Immature natural killer cell (primary cell): ENCODE data around the gene C8B. TPM values are rescaled to one million over a fixed set of nuclear protein-coding genes. Genes with fewer than 3 reads are reported as not detected.

Source experiments
- DNase-seq, 3 donors: peaks; one replicate each; pipeline ENCODE4 v3.0.0; 2022; ENCODE audit warnings: mixed read lengths in 1 of 3
- H3K27ac Mint-ChIP-seq, 6 donors: one replicate each; pipeline ENCODE4 v1.8.0; 2020; ENCODE audit warnings: mixed read lengths in 6 of 6, mild to moderate bottlenecking in 5 of 6, inconsistent platforms in 4 of 6, moderate library complexity in 3 of 6
- H3K27me3 Mint-ChIP-seq, 3 donors: one replicate each; pipeline ENCODE4 v1.8.0; 2020 to 2021; ENCODE audit warnings: low read depth in 3 of 3, mild to moderate bottlenecking in 3 of 3, mixed read lengths in 3 of 3, moderate library complexity in 3 of 3, inconsistent platforms in 1 of 3
- H3K36me3 Mint-ChIP-seq, 3 donors: one replicate each; pipeline ENCODE4 v1.8.0; 2020; ENCODE audit warnings: mixed read lengths in 3 of 3, inconsistent platforms in 2 of 3, mild to moderate bottlenecking in 2 of 3
- H3K4me1 Mint-ChIP-seq, 2 donors: one replicate each; pipeline ENCODE4 v1.8.0; 2020; ENCODE audit warnings: inconsistent platforms in 2 of 2, mild to moderate bottlenecking in 2 of 2, mixed read lengths in 2 of 2, moderate library complexity in 1 of 2
- H3K4me3 Mint-ChIP-seq, 5 donors: one replicate each; pipeline ENCODE4 v1.8.0; 2020; ENCODE audit warnings: mild to moderate bottlenecking in 5 of 5, mixed read lengths in 5 of 5, inconsistent platforms in 3 of 5, moderate library complexity in 3 of 5
- H3K9me3 Mint-ChIP-seq, 6 donors: one replicate each; pipeline ENCODE4 v1.8.0; 2020; ENCODE audit warnings: mild to moderate bottlenecking in 6 of 6, mixed read lengths in 6 of 6, inconsistent platforms in 4 of 6, moderate library complexity in 3 of 6
- polyA plus RNA-seq, 3 donors: library from polyadenylated mRNA; unstranded; fragments of 300-500 nt; fragmentation: Illumina TruSeq; gene quantifications; one replicate each; pipeline ENCODE4 v1.2.3, GENCODE V29; 2021

C8B gene
- polyA plus RNA-seq, 3 donors from 2014 or later = not detected

DNA sequence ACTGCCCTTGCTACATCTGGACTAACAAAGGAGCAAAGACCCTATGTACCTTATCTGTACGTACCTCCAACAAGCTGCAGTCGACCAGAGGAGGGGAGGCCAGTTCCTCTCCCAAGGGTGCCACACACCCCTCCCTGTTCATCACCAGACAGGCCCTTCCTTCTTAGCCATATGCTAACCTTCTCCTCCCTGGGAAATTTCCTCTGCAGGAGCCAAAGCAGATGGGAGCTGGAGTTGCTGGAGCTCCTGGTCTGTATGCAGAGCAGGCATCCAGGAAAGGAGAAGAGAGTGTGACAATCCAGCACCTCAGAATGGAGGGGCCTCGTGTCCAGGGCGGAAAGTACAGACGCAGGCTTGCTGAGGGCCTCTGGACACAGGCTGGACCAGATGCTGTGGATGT is 48.5 kb downstream of the C8B start:
- Mint-ChIP-seq H3K4me3 (no peak overlapping the region), H3K27ac (no peak overlapping the region), H3K36me3 (peaks cover 0 to 3% (median 0%) of the 10 kb centered on the region in 3 donors), H3K27me3 (peaks cover 0 to 3% (median 2%) of the 10 kb centered on the region in 3 donors), H3K4me1 (peaks cover 0 to 4% of the 10 kb centered on the region in 2 donors), H3K9me3 (peaks cover 0 to 2% (median 0%) of the 10 kb centered on the region in 6 donors)
- DNase-seq = no peak

DNA sequence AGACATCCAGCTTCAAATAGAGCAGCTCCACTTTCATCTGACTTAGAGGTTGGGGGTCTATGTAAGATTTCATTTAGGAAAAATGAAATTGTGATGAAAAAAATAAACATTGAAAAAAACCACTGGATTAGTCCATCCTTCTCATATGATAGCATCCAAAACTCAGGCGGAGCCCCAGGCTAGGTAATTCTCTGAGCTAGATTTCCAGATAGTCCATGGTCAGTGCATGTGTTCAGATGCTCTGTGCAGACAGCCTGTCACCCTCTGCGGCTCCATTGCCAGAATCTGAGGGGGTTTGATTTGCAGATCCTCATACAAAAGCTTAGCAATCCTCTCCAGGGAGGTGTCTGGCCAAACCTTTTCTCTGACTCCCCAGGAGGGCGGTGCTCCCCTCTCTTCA is 49.2 kb downstream of the C8B start:
- peaks cover 0 to 3% (median 0%) of the 10 kb centered on the region in 3 donors for H3K36me3 Mint-ChIP-seq
- peaks cover 0 to 3% (median 2%) of the 10 kb centered on the region in 3 donors for H3K27me3 Mint-ChIP-seq
- peaks cover 0 to 2% (median 0%) of the 10 kb centered on the region in 6 donors for H3K9me3 Mint-ChIP-seq
- peaks cover 0 to 4% of the 10 kb centered on the region in 2 donors for H3K4me1 Mint-ChIP-seq
- no peak overlapping the region for H3K4me3 Mint-ChIP-seq
- H3K27ac Mint-ChIP-seq = no peak overlapping the region
- DNase-seq = no peak

DNA sequence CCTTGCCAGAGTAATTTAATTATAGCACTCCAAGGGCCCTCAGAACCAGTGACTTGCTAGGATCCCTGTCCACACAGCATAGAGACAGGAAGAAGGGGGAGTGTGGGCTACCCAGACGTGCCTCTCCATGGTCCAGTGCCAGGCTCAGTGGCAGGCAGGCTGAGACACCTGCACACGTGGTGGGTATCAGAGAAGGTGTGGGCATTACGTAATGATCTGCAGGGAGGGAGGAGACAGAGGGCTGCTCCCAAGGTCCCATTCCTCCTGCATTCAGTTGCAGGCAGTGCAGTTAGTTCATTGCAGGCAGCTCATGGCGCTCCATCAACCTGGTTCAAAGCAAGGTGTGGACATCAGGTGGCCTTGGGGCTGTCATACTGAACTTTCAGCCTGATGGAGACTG is 49.9 kb downstream of the C8B start:
- Mint-ChIP-seq H3K27ac (no peak overlapping the region), H3K27me3 (peaks cover 0 to 3% (median 2%) of the 10 kb centered on the region in 3 donors), H3K4me3 (no peak overlapping the region), H3K36me3 (peaks cover 0 to 3% (median 0%) of the 10 kb centered on the region in 3 donors), H3K9me3 (peaks cover 0 to 2% (median 0%) of the 10 kb centered on the region in 6 donors), H3K4me1 (peaks cover 6 to 8% of the 10 kb centered on the region in 2 donors)
- no peak for DNase-seq

DNA sequence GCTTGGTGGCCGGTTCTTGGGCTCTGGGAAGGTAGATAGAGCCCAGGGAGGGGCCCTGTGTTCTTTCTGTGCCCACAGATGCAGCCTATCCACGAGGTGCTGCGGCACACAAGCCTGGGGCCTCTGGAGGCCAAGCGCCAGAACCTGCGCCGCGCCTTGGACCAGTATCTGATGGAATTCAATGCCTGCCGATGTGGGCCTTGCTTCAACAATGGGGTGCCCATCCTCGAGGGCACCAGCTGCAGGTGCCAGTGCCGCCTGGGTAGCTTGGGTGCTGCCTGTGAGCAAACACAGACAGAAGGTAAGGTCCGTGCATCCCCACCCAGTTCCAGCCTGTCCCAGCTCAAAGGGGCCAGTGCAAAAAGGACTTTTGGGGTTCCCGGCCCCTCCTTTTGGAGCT is 53.5 kb downstream of the C8B start:
- no peak for DNase-seq
- Mint-ChIP-seq H3K4me1 (peaks cover 41 to 42% of the 10 kb centered on the region in 2 donors), H3K9me3 (peaks cover 0 to 2% (median 0%) of the 10 kb centered on the region in 6 donors), H3K4me3 (no peak overlapping the region), H3K27me3 (peaks cover 0 to 3% (median 0%) of the 10 kb centered on the region in 3 donors), H3K27ac (no peak overlapping the region), H3K36me3 (peaks cover 0 to 5% (median 0%) of the 10 kb centered on the region in 3 donors)

DNA sequence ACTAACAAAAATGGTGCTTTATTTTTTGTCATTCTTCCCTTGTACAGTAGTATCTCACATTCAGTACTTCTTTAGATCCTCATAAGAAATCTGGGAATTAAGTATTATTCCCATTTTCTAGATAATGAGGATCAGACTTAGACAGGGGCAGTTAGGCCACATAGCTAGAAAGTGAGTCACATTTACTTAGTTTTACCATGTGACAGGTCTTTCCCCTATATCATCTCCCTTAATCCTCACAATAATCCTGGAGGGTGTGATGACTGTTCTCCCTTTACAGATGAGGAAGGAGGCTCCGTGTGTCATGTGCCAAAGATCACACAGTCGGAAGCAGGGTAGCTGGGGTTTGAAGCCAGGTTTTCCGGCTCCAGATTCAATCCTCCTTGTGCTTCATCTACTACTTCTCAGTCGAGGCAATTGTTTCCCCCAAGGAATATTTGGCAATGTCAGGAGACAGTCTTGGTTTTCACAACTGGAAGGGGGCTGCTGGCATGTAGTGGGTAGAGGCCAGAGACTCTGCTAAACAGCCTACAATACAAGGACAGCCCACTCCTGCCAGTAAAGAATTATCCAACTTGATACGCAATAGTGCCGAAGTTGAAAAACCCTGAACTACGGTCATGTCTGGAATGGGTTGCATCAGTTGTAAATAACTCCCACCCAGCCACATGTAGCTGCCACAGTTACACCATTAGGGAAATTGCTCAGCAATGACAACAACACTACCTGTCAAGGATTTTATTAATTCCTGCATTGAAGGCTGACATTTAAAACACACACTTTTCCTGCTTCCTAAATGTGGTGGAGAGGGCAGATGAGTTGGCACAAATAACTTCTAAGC is 54.5 kb downstream of the C8B start:
- Mint-ChIP-seq H3K36me3 (peaks cover 0 to 5% (median 0%) of the 10 kb centered on the region in 3 donors), H3K4me3 (peak overlapping the region in 1 of 5 donors; percentile 18), H3K4me1 (peaks cover 45 to 46% of the 10 kb centered on the region in 2 donors), H3K9me3 (peaks cover 0 to 2% (median 0%) of the 10 kb centered on the region in 6 donors), H3K27ac (peak overlapping the region in 1 of 6 donors; percentile 78), H3K27me3 (peaks cover 0 to 3% (median 0%) of the 10 kb centered on the region in 3 donors)
- DNase-seq = no peak

DNA sequence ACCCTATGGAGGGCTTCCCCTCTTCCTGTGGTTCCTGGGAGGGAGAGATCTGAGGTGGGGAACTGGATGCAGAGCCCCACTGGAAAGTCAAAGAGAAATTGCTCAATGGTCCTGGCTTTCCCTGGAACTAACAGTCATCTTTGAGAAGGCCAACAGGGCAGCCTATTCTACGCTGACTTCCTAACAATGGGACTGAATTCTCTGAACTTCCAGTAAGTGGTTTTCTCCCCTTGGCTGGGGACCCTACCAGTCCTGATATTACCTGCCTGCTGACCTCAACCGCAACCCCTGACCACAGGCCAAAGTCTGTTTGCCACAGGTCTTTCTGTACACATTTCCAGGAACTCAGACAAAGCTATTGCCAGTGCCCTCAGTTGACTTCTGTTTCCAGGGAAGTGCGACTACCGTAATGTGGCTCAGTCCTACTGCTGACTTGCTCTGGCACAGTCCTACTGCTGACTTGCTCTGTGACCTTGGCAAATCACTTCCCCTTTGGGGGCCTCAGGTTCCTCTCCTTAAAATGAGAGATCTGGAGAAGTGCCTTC is 55.3 kb downstream of the C8B start:
- peak overlapping the region; percentile 39 to 79 (median 69) for H3K4me3 Mint-ChIP-seq
- H3K36me3 Mint-ChIP-seq = peaks cover 0 to 5% (median 0%) of the 10 kb centered on the region in 3 donors
- peak overlapping the region; percentile 3 to 78 (median 66) for H3K27ac Mint-ChIP-seq
- peaks cover 0 to 2% (median 0%) of the 10 kb centered on the region in 6 donors for H3K9me3 Mint-ChIP-seq
- peaks cover 0 to 3% (median 0%) of the 10 kb centered on the region in 3 donors for H3K27me3 Mint-ChIP-seq
- no peak for DNase-seq
- peaks cover 45 to 51% of the 10 kb centered on the region in 2 donors for H3K4me1 Mint-ChIP-seq

DNA sequence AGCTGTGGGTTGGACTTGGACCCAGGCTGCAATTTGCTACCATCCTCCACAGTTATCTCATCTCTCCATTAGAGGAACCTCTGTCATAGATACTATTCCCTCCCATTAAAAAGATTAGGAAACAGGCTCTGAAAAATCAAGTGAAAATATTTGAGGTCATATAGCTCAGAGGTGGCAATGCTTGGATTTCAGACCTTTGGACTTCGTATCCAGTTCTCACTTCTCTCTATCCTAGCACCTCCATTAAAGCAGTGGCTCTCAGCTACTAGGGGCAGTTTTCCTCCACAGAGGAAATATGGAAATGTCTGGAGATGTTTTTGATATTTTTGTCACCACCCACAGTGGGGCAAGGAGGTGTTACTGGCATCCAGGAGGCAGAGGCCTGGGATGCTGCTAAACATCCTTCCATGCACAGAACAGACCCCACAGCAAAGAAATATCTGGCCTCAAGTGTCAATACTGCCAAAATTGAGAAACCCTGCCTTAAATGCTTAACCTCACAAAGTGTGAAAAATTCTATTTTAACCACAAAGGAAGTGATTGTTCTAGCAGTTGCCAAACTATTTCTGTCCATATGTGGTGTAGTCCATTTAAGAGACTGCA is 57.1 kb downstream of the C8B start:
- Mint-ChIP-seq H3K4me1 (peaks cover 45 to 51% of the 10 kb centered on the region in 2 donors), H3K27me3 (no peaks in the 10 kb centered on the region), H3K4me3 (peak overlapping the region; percentile 28 to 79 (median 69)), H3K36me3 (peaks cover 0 to 5% (median 0%) of the 10 kb centered on the region in 3 donors), H3K27ac (peak overlapping the region; percentile 3 to 78 (median 70)), H3K9me3 (peaks cover 0 to 2% (median 0%) of the 10 kb centered on the region in 6 donors)
- peak; percentile 11 to 29 (median 27) for DNase-seq

DNA sequence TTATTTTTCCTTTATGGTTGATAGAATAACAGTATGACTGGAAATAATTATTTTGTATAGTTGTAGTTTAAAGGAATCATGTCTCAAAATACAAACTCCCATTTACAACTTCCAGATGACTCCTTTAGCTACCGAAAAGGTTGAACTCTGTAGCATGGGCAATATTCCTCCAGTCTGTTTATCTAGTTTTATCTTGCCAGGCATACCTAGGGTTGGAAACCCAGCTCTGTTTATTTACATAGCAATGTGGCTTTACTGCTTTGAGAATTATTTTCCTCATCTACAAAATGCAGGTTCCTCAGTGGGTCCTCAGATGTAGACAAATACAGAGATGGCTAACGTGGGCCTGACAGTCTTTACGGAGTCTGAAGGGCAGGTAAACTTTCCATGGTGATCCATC is 60.1 kb downstream of the C8B start:
- no peaks in the 10 kb centered on the region for H3K27me3 Mint-ChIP-seq
- no peaks in the 10 kb centered on the region for H3K9me3 Mint-ChIP-seq
- H3K27ac Mint-ChIP-seq = no peak overlapping the region
- peaks cover 46 to 54% of the 10 kb centered on the region in 2 donors for H3K4me1 Mint-ChIP-seq
- H3K4me3 Mint-ChIP-seq = no peak overlapping the region
- peaks cover 0 to 5% (median 0%) of the 10 kb centered on the region in 3 donors for H3K36me3 Mint-ChIP-seq
- DNase-seq = no peak

DNA sequence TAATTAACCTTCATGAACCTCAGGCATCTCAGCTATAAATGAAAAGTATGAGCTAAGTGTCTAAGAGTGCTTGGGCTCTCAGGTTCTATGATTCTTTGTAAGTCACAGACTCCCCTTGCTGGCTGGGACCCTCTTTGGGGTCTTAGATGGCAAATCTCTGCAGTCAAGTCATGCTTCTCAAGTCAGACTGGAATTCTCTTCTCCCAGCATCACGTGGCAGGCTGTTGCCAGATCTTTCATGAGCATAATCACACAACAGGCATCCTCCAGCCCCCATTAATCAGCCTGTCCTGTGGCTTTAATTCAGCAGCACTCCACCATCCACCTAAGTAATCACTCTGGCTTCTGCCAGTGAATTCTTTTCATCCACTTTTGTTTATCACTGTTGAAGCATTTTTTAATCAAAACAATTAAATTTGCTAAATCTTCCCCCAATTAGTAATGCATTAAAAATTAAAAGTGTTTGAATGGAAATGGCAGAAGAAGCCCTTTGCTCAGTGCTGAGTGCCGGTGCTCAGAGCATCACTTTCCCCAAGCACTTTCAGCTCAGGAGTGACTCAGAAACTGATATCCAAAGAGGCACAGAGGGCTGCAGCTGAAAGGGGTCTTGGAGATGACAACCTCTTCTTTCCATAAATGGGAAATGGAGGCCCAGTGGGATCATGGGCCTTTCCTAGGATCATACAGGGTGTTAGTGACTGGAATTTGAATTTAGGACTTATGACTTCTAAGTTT is 61.0 kb downstream of the C8B start:
- Mint-ChIP-seq H3K27ac (no peak overlapping the region), H3K4me3 (no peak overlapping the region), H3K4me1 (peaks cover 38 to 45% of the 10 kb centered on the region in 2 donors), H3K36me3 (peaks cover 0 to 5% (median 0%) of the 10 kb centered on the region in 3 donors), H3K9me3 (no peaks in the 10 kb centered on the region), H3K27me3 (no peaks in the 10 kb centered on the region)
- no peak for DNase-seq

DNA sequence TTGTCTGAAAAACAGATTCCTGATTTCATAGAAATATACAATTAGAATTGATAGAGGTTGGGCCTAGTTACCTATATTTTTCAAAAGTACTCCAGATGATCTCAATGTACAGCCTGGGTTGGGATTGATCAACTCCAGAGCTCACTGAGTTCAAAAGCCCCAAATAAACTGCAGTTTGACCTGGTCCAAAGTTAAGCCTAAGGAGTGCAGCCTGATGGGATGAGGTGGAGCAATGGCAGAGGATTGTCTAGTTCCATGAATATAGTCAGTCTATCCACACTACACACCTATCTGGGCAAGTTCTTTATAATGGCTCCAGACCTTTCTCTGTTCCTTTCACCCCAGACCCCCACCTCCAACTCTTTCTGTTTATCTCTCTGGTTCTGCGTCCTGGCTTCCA is 62.0 kb downstream of the C8B start:
- H3K4me1 Mint-ChIP-seq = peaks cover 27 to 35% of the 10 kb centered on the region in 2 donors
- no peak for DNase-seq
- no peak overlapping the region for H3K4me3 Mint-ChIP-seq
- H3K27me3 Mint-ChIP-seq = no peaks in the 10 kb centered on the region
- H3K9me3 Mint-ChIP-seq = peaks cover 0 to 2% (median 0%) of the 10 kb centered on the region in 6 donors
- no peak overlapping the region for H3K27ac Mint-ChIP-seq
- H3K36me3 Mint-ChIP-seq = peaks cover 0 to 5% (median 0%) of the 10 kb centered on the region in 3 donors

DNA sequence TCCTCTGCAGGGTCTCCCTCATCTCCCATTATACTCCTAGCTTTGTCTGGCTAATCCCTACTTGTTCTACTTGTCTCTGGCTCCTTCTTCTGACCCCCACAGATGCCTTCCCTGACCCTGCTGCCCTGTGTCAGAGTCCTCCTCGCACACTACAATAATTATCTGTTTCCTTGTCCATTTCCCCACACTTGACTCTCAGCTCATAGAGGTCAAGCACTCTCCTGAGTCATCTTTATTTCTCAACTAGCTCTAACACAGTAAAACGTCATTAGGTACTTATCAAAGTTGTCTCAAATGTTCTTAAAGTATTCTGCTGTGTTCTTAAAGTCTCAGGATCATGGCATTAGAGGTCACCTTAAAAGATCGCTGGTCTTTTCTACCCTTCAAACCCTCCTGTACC is 64.1 kb downstream of the C8B start:
- no peaks in the 10 kb centered on the region for H3K36me3 Mint-ChIP-seq
- H3K9me3 Mint-ChIP-seq = peaks cover 0 to 2% (median 0%) of the 10 kb centered on the region in 6 donors
- peaks cover 0 to 1% (median 0%) of the 10 kb centered on the region in 3 donors for H3K27me3 Mint-ChIP-seq
- peak overlapping the region in 1 of 6 donors; percentile 48 for H3K27ac Mint-ChIP-seq
- H3K4me1 Mint-ChIP-seq = peaks cover 10 to 15% of the 10 kb centered on the region in 2 donors
- DNase-seq = no peak
- H3K4me3 Mint-ChIP-seq = no peak overlapping the region

DNA sequence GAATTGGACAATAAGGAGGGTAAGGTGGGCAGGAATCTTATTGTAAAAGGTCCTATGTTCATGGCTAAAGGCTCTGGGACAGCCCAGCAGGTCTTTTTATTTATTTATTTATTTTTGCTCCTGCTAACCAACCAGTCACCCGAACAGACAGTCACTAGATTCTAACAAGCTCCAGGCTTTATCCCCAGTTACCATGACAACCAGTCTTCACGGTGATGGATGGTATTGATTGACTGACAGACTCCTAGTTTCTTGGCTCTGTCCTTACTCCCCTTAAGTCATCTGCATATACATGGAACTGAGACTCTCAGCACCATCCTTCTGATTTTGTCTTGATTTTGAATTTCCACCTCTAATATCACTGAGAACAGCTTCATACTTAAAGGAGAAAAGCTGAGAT is 66.9 kb downstream of the C8B start:
- Mint-ChIP-seq H3K4me3 (no peak overlapping the region), H3K27ac (no peak overlapping the region), H3K4me1 (peaks cover 10% of the 10 kb centered on the region in 2 donors), H3K27me3 (peaks cover 0 to 4% (median 3%) of the 10 kb centered on the region in 3 donors), H3K9me3 (peaks cover 0 to 2% (median 0%) of the 10 kb centered on the region in 6 donors), H3K36me3 (no peaks in the 10 kb centered on the region)
- no peak for DNase-seq

DNA sequence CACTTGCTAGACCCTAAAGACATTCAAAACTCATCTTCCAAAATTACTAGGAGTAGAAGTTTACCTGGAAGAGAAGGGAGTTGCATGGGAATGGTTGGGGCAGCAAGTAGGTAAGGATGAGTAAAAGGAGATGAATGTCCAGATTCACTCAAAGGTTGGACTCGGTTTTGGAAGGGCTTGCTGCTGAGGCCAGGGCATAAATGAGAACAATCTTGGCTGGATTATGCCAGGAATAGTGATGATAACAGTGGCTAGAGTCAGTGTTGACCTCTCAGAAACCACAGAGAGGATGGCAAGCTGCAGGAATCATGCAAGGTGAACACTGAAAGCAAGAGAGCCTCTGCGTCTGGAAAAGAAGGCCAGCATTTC is 67.8 kb downstream of the C8B start:
- Mint-ChIP-seq H3K27ac (no peak overlapping the region), H3K4me3 (no peak overlapping the region)

More for the DNA sequence above, 67.8 kb downstream of the C8B start:
- H3K4me1 Mint-ChIP-seq = peaks cover 10% of the 10 kb centered on the region in 2 donors
- H3K9me3 Mint-ChIP-seq = peaks cover 0 to 2% (median 0%) of the 10 kb centered on the region in 6 donors
- DNase-seq = no peak
- H3K27me3 Mint-ChIP-seq = peaks cover 0 to 4% (median 3%) of the 10 kb centered on the region in 3 donors
- H3K36me3 Mint-ChIP-seq = no peaks in the 10 kb centered on the region
